ENCODE data around the gene SRBD1.
A peak's percentile ranks its signal among the peaks of the same experiment; 100 is the strongest.
"Not testable (repeated sequence)": the region's sequence is repeated elsewhere in the genome, so short reads cannot be mapped to it uniquely, and the experiment has no call there.

SRBD1 gene

DNA sequence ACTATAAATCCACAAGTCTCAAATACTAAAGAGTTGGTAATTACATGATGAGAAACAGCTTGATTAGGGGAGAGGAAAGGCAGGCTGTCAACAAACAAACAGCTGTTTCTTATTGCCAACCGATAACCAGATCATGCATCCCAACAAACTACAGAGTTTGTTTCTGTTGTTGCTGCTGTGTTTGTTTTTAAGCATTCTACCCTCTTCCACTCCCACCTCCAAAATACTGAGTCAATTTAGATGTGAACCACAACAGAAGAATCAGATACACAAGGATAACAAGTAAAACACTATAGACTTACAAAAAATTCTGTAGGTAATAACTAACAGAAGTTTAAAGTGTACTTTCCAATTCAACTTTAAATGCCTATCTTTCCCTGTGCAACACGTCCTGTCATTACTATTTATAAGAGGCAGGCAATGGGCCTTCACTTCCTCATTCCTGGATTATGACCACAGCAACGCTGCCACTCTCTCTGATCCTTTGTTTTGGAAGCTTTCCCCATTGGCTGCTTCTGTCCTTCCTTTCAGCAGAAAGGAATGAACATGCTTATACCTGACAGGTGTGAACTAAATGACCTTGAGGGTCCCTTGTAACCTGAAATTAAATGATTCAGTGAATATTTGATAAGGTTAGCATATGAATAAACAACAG lies 152.0 kb downstream of the SRBD1 start:
- DNase-seq: peak; percentile 47

DNA sequence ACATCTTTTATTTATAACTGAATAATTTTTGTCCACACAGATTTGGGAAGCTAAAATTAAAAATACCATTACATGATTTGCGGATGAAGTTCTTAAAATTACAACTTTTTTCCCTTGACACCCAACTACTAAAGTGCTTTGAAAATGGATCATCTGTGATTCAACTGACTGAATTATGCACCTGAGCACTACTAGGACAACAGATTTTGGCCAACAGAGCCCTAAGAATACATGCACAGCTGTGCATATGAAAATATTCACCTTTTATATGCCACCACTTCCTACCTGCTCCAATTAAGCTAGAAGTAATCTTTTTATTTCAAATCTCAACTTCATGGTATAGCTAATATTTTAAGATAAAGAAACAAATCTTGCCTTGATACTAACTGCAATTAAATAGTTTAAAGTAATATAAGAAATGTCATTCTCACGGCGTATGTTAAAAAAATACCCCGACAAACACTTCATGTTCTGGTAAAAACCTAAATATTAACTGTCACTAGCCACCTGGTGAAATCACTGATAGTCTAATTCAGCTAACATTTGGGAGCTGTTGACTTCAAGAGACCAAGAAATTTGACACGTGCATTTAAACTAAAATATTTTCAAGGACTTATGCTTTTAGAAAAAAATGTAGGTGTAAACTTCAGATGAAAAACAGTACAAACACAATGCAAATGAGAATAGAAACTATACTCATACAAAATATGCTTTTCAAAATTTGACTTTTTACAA lies 153.7 kb downstream of the SRBD1 start:
- no peak for DNase-seq

DNA sequence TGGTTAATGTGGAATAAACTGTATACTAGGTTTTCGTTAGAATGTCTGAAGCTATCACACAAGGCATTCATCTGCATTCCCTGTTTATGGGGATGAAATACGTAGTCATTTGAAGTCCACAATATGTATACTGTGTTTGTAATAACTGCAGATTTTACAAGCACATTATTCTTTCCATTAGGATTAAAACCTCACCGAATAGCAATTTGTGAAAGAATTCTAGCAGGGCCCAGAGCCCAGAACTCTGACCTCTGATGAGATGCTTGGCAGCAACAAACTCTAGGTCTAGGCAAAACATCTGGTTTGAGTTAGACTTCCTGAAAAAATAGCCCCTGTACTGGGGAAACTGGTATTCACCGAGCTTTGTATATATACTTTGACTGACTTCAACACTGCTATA lies 158.2 kb downstream of the SRBD1 start:
- no peak for DNase-seq

DNA sequence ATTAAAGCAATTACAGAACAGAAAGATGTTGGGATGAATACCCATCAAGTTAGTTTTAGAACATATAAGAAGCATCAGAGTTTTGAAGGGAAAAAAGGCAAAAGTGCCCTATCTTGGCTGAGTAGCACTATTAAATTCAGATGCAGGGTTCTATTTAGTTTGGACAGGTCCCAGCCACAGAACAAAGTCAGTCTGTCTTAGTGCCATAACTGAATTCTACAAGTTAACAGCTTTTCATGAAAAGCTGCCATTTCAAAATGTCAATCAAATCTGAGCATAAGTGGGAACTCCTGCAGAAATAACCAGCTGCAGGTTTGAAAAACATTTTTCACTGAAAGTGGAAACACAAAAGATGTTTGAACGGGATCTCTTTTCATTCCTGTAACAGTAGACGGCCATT lies 160.4 kb downstream of the SRBD1 start:
- DNase-seq: peak; percentile 8

DNA sequence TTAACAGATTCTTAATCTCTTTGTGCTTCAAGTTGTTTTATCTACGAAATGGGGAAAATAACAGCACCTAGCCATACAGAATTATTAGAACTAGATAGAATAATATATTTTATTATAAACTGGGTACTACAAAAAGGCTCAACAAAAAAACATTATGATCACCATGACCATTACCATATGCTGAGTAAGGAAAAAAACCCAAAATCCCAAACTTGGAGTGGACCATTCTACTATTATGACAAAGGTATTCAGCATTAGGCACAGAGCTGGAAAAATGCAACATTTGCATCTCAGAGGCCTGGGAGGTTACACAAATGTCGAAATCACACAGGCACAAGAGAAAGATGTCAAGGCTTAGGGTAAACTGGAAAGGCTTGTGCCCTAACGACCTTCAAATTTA lies 162.8 kb downstream of the SRBD1 start:
- no peak for DNase-seq

DNA sequence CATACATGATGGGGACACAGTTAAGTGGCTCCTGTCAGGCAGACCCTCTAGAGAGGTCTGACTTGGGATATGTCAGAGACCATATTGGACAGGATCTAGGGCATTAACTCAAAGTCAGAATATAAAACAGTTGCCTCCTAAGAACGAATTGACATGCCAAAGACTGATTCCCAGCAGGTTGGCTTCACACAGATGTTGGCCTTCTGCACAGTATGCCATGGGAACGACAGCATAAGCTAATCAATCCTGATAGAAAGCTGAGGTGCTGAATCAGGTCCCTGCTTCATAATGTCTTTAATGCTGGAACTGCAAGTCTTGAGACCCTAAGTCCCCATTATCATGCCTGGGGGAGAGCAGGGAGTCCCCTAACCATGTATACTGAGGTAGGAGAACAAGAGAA lies 165.1 kb downstream of the SRBD1 start:
- DNase-seq: no peak

DNA sequence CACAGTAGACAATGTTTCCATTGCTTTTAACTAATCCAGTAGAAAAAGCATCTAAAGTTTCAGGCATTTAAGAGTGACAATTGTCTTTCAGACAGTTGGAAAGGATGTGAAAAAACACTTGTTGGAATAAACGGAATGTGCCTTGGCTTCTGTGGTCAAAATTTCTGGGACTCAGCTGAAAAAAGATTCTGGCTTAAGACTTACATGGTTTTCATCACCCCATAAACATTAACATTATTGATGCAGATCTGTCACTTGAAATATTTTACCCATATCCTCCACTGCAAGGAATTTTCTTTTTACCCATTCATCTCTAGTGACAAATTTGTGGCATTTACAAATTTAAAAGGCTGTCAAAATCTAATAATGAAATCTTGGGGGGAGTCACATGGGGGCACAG lies 166.0 kb downstream of the SRBD1 start:
- DNase-seq: no peak

DNA sequence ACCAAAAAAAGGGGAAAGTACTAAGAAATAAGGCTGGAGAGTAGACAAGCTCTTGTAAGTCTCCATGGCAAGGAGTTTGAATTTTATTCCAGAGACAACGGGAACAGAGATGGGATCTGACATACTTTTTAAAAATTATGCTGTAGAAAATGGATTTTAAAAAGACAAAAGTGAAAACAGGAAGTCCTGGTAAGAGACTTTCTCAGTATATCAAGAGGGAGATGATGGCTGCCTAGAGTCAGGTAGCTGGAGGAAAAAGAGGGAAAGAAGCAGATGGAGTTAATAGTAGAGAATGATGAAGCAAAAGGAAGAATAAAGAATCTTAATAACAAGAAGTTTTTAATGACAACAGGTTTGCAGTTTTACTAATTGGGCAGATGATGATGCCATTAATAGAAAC lies 168.1 kb downstream of the SRBD1 start:
- no peak for DNase-seq

DNA sequence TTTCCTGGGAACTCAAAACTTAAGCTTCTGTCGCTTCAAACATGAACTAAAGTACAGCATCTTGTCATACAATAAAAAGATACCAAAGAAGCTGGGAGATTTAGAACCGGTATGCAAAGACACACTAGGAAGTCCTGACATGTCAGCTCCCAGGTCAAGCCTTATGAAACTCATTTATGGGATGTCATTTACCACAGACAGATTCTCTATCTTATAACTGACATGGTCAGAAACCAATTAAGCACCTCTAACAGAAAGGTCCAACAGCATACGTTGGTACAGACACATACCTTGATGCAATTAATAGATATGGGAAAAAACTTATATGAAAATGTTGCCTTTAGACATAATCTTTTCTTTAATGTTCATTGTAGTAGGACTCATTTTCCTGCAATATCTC lies 169.0 kb downstream of the SRBD1 start:
- DNase-seq: no peak

DNA sequence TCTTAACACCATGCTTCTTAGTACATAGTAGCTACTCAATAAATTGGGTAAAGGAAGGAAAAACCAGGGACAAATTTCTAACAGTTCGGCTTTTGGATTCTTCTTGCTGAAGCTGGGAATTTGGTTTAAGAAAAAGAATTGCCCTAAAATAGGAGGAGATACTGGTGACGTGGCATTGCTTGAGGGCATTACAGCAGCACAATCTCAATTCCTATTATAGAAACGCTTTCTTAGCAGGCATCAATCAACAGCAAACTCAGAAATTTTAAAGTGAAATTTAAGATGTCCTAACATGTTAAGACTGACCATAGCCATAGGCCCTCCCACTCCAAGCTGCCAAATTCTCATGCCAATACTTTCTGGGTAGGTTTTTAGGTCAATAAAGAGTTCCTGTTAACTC lies 169.5 kb downstream of the SRBD1 start:
- DNase-seq: no peak

DNA sequence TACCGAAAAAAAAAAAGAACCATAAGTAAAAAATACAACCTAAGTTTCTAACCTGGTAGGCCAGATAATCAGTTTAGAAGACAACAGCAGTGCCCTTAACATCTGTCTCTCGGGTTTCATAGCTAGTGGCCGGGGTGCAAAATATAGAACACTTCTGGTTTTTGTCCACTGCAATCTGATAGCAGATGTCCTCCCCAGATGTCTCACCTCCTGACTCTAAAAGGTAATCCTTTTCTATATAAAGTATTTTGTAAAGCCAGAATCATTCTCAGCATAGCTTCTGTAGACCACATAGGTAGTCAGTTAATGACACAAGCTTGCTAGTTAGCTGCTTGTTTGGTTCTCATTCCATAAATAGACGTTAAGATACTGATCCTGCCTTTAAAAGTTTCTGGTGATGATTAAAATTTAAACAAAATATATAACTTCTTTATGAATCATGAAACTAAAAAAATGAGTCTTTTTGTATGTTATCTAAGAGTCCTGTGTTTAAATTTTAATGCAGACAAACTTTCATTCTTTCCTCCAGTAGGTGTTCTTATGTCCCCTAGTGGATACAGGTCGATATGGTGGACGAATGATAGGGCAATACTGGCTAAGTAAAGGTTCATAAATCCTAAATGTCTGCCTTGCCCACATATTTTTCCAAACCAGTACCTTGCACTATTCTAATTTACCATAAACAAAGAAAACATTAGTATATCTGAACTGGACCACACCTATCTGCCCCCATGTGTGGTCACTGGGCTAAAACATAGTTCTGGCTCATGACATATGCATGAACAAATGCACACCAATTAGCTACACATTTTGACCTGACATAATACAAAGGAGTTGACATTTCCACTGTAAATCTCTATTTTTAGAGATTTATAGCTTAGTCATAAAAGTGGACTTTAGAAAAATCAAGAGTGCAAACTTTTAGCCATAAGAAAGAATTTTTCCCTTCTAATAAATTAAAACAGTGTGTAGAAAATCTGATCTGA lies 171.0 kb downstream of the SRBD1 start:
- DNase-seq: no peak

DNA sequence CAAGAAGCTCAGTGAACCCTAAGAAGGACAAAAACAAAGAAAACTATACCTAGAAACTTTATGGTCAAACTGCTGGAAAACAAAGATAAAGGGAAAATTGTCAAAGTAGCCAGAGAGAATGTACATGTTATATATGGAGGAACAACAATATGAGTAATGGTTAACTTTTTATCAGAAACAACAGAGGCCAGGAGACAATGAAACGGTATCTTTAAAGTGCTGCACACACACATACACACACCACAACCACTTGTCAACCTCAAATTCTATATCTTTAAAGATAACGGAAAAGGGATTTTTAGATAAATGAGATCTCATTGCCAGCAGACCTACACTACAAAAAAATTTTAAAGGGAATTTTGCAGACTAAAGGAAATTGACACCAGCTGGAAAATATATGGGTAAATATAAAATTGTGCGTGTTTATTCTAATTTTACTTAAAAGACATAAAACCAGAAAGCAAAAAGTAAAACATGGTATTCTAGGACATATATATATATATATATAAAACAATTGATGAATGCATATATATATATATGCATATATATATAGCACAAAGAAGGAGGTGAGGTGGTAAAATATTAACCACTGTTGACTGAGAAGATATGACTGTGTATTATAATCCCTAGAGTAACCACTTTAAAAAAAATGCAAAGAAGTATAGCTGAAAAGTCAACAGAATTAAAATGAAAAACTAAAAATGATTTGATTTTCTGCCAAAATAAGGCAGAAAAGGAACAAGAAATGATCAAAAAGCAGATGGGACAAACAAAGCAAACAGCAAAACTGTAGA lies 172.0 kb downstream of the SRBD1 start:
- no peak for DNase-seq

DNA sequence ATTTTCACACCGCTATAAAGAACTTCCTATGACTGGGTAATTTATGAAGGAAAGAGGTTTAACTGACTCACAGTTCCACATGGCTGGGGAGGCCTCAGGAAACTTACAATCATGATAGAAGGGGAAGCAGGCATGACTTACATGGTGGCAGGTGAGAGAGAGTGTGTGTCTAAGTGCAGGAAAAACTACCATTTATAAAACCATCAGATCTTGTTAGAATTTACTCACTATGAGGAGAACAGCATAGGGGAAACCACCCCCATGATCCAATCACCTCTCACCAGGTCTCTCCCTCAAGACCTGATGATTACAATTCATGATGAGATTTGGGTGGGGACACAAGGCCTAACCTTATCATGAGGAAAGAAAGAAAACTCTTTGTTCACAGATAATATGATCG lies 174.6 kb downstream of the SRBD1 start:
- no peak for DNase-seq

DNA sequence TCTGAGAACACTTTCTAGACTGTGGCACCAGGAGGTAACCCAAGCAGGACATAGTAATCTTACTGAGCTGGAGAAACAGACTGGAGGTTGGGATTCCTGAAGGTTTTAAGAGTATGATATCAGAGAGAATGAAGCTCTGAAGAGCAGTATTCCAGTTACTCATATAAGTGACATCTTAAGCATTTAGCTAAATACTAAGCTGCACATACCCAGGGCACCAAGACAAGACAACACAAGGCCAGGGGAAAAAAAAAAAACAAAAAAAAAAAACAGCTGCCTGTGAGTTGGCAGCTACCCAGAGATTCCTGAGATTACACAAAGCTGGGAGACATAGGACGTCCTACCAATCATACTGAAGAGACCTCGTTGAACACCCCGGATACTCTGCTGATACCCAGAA lies 175.8 kb downstream of the SRBD1 start:
- DNase-seq: no peak

DNA sequence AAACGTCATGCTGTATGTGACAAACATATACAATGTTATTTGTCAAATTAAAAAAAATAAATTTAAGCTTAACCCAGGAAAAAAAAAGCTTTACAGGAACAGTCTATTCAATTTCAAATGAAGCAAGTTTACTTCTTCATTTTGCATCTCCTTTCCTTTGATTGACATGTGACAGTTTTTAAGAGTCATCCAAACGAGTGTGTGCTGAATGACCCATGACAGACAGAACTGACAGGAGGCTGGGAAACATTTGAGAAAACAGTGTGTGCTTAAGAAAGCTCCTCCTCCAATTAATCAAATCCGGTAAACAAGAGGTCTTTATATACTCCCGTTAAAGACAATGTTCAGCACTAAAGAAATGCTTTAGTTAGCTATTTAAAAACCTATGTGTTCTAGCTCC lies 177.7 kb downstream of the SRBD1 start:
- no peak for DNase-seq

DNA sequence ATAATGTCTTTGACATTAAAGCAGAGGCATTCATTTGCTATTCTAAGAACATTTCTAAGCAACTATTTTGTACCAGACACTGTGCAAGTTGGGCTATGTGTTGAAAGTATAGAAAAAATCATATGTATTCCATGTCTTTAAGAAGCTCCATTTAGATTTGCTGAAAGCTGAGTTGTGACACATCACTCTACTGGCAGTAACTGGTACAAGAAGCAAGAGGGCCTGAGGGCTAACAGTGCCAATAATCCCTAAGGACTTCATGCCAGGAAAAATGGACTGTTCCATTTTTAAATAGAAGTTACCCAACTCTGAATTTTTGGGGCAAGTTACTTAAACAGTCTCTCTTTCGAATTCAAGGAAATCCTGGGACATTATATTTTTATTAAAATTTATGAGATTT lies 178.7 kb downstream of the SRBD1 start:
- DNase-seq: no peak

DNA sequence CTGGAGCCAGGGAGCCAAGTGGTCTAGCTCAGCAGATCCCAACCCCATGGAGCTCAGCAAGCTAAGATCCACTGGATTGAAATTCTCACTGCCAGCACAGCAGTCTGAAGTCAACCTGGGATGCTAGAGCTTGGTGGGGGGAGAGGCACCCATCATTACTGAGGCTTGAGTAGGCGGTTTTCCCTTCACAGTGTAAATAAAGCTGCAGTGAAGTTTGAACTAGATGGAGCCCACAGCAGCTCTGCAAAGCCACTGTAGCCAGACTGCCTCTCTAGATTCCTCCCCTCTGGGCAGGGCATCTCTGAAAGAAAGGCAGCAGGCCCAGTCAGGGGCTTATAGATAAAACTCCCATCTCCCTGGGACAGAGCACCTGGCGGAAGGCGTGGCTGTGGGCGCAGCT lies 185.0 kb downstream of the SRBD1 start:
- DNase-seq: not testable (repeated sequence)

DNA sequence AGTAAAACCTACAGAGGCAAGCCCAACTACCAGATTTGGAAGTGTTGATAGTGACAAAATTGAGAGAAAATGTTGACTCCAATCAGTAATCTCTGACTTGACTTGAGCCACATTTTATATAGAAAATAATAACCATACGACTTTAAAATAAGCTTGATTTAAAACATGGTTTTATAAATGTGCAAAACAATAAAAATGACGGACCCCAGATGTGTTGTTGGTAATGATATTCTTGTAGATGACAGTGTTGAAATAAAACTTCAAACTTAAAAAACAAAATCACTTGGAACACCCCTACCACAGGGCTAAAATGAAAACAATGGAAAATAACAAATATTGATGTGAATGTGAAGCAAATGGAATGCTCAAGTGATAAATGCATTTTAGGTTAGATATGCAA lies 188.1 kb downstream of the SRBD1 start:
- no peak for DNase-seq

DNA sequence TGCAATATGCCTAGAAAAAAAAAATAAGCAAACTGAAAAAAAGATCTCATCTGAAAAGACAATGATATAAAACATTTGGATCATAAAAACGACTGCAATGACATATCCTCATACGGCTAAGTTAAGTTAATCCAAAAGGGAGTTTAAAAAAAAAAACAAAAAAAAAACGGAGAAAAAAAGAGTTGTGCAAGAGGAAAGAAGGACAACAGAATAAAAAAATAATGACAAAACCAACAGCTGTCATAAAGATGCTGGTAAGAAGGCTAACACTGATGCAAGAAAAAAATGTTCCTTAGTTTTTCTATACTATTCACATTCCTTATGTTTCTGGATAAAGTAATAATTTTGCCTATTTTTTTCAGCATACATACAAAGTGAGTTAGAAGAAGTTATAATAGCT lies 192.5 kb downstream of the SRBD1 start:
- no peak for DNase-seq

DNA sequence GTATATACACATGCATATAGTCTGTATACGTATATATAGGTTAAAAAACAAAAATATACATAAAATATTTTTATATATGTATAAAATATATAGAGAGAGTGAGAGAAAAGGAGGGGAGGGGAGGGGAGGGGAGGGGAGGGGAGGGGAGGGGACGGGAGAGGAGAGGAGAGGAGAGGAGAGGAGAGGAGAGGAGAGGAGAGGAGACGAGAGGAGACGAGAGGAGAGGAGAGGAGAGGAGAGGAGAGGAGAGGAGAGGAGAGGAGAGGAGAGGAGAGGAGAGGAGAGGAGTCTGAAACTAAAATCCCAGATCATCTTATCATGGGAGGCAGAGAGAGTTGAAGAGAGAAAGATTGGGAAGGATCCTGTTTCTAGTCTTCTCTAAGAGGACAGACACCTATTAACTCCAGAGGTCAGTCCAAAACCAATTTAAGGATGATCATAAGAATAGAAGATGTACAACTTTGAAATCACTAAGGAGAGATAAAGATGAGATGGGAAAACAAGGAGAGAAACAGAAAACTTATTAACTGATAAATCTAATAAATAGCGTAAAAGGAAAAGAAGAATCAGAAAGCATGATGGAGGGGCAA lies 195.4 kb downstream of the SRBD1 start:
- no peak for DNase-seq

DNA sequence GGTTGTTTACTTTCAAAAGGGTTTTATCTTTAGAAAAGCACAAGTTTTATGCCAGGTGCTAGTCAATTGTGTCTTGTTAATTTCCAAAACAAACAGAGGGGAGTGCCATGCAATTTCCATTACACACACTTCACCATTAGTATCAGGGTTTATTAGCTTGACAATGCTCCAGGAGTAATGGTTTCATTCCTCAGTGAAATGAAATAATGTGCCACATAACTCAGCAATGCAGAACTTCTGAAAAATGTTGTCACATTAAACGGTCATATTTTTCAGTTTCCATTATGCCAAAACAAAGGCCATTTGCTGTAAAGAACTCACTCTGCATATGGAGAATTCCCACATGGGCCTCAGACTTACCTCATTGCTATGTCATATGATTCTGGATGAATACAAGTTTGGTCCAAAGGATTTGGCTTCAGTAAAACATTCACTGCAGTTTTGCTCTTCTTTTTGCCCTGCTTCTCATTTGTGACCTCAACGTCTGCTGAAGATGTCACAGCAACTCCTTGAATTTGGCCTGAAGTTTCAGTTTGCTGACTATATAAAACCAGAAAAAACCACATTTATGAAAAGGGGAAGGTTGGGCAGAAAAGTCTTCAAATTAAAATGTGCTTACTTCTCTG lies 198.2 kb downstream of the SRBD1 start:
- DNase-seq: peak; percentile 6

DNA sequence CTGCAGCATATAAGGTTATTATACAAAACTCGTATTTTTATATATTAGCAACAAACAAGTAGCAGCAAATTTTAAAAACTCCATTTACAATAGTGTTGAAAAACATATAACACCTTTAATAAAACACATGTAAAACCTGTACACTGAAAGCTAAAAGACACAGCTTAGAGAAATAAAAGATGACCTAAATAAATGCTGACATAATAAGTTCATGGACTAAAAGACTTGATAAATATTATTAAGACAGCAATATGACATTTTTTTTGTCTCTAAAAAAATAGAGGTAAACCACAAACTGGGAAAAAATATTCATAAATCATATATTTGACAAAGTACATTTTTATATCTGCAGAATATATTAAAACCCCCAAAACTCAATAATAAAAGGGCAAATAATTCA lies 201.4 kb downstream of the SRBD1 start:
- DNase-seq: no peak
